HepG2 (cell line): ENCODE data around the gene SLC38A4. TPM values are rescaled to one million over a fixed set of nuclear protein-coding genes. Genes with fewer than 3 reads are reported as not detected.

ENCODE experiments used
- ADNP ChIP-seq: sonication (generic); formaldehyde crosslinking; IDR thresholded peaks from 2 replicates; pipeline ENCODE4 v1.4.0; 2020; ENCODE audit warnings: missing genetic modification reagents
- EP300 ChIP-seq, 3 experiments: sonication (generic) in 1 of 3; formaldehyde crosslinking in 1 of 3; IDR thresholded peaks; 2 replicates each; pipeline versions ENCODE4 v1.5.1 to v1.6.1; 2011 to 2020; ENCODE audit warnings: low read depth in 2 of 3, low read length in 2 of 3, borderline replicate concordance in 1 of 3, improper control_type of control experiment in 1 of 3, mild to moderate bottlenecking in 1 of 3, missing genetic modification reagents in 1 of 3, moderate library complexity in 1 of 3
- HHEX ChIP-seq: IDR thresholded peaks from 2 replicates; pipeline ENCODE4 v1.6.1; 2016; ENCODE audit warnings: control low read depth
- HNF1B ChIP-seq: sonication (generic); formaldehyde crosslinking; IDR thresholded peaks from 2 replicates; pipeline ENCODE4 v1.5.1; 2020; ENCODE audit warnings: mild to moderate bottlenecking, moderate library complexity, missing genetic modification reagents
- HOXD1 ChIP-seq: sonication (generic); formaldehyde crosslinking; IDR thresholded peaks from 2 replicates; pipeline ENCODE4 v1.5.0; 2020; ENCODE audit warnings: missing genetic modification reagents
- KAT2B ChIP-seq: fragments of 150-350 bp; IDR thresholded peaks from 2 replicates; pipeline ENCODE4 v1.6.1; 2014; ENCODE audit warnings: low read depth, low read length, borderline replicate concordance
- KAT8 ChIP-seq: IDR thresholded peaks from 2 replicates; pipeline ENCODE4 v1.6.1; 2016; ENCODE audit warnings: missing genetic modification reagents, missing compliant biosample characterization
- KMT2B ChIP-seq: IDR thresholded peaks from 2 replicates; pipeline ENCODE4 v1.6.1; 2016; ENCODE audit warnings: missing genetic modification reagents, missing compliant biosample characterization
- MED1 ChIP-seq: sonication (generic); formaldehyde crosslinking; IDR thresholded peaks from 2 replicates; pipeline ENCODE4 v1.4.0; 2020; ENCODE audit warnings: missing genetic modification reagents
- MYC ChIP-seq: sonication (generic); formaldehyde crosslinking; IDR thresholded peaks from 2 replicates; pipeline ENCODE4 v1.9.0; 2021; ENCODE audit warnings: missing genetic modification reagents, borderline replicate concordance
- PITX1 ChIP-seq: sonication (generic); formaldehyde crosslinking; IDR thresholded peaks from 2 replicates; pipeline ENCODE4 v1.5.1; 2020; ENCODE audit warnings: mild to moderate bottlenecking, missing genetic modification reagents
- SOX13 ChIP-seq, 3 experiments: fragments of 450-650 bp in 1 of 3; sonication (generic) in 1 of 3; formaldehyde crosslinking in 1 of 3; IDR thresholded peaks in 2 of 3; conservative IDR thresholded peaks in 1 of 3; 2 replicates each; pipeline versions ENCODE4 v1.5.0 to v1.6.1; 2016 to 2020; ENCODE audit warnings: antibody characterized with exemption in 1 of 3, mild to moderate bottlenecking in 1 of 3, missing compliant biosample characterization in 1 of 3, missing genetic modification reagents in 1 of 3, moderate library complexity in 1 of 3
- ZBTB20 ChIP-seq: sonication (generic); formaldehyde crosslinking; IDR thresholded peaks from 2 replicates; pipeline ENCODE4 v1.8.1; 2023; ENCODE audit warnings: missing genetic modification reagents, low read depth, mild to moderate bottlenecking, borderline replicate concordance
- ZBTB21 ChIP-seq: sonication (generic); formaldehyde crosslinking; IDR thresholded peaks from 2 replicates; pipeline ENCODE4 v1.4.0; 2020; ENCODE audit warnings: missing genetic modification reagents
- ZNF224 ChIP-seq: sonication (generic); formaldehyde crosslinking; IDR thresholded peaks from 2 replicates; pipeline ENCODE4 v1.5.0; 2020; ENCODE audit warnings: mild to moderate bottlenecking, missing genetic modification reagents
- ZNF292 ChIP-seq: sonication (generic); formaldehyde crosslinking; IDR thresholded peaks from 2 replicates; pipeline ENCODE4 v1.8.1; 2022; ENCODE audit warnings: mild to moderate bottlenecking, low read depth, missing genetic modification reagents, borderline replicate concordance
- ZNF431 ChIP-seq: sonication (generic); formaldehyde crosslinking; IDR thresholded peaks from 2 replicates; pipeline ENCODE4 v1.9.0; 2022; ENCODE audit warnings: missing genetic modification reagents, low read depth, mild to moderate bottlenecking, borderline replicate concordance
- ZNF709 ChIP-seq: sonication (generic); formaldehyde crosslinking; IDR thresholded peaks from 2 replicates; pipeline ENCODE4 v1.5.0; 2020; ENCODE audit warnings: mild to moderate bottlenecking, missing genetic modification reagents
- polyA plus RNA-seq, 8 experiments: library from polyadenylated mRNA; depleted of rRNA in 3 of 8; stranded (reverse) in 7 of 8; unstranded in 1 of 8; fragments of >200 nt; fragmentation: Illumina TruSeq in 4 of 8; extraction: Trizol in 4 of 8; gene quantifications; 2 replicates each; pipeline versions ENCODE4 v1.2.1 to v1.2.3, GENCODE V29; 2011 to 2016; ENCODE audit warnings: low read depth in 4 of 8, missing spikeins in 1 of 8, mixed read lengths in 1 of 8; ENCODE audit not compliant: insufficient read depth in 1 of 8
- total RNA-seq, 5 experiments: library from RNA; depleted of rRNA; stranded (reverse); fragments of >200 nt; fragmentation: Illumina TruSeq; extraction: Trizol; gene quantifications; 2 replicates each; pipeline ENCODE4 v1.2.3, GENCODE V29; 2016; ENCODE audit warnings: low read depth in 1 of 5
- TF ChIP-seq, protein P1 (sequence below): IDR thresholded peaks from 2 replicates; pipeline ENCODE4 v1.6.1; 2016; ENCODE audit warnings: missing compliant biosample characterization, missing genetic modification reagents, borderline replicate concordance
- TF ChIP-seq, protein P2 (sequence below): sonication (generic); formaldehyde crosslinking; IDR thresholded peaks from 2 replicates; pipeline ENCODE4 v1.5.1; 2020; ENCODE audit warnings: missing genetic modification reagents, mild to moderate bottlenecking, borderline replicate concordance
- TF ChIP-seq, protein P3 (sequence below): sonication (generic); formaldehyde crosslinking; IDR thresholded peaks from 2 replicates; pipeline ENCODE4 v1.8.0; 2022; ENCODE audit warnings: mild to moderate bottlenecking, missing genetic modification reagents, borderline replicate concordance

The SLC38A4 gene
- total and polyA plus RNA-seq, 2 of the 13 experiments (the other 11 are each of a cell fraction or from before 2014, with no cell fraction given): 3.5 to 5.2 TPM

- TF ChIP-seq ZNF224 (CRISPR knock-in tag) (no peak; the same call in 1 of the 2 replicates), KAT8 (CRISPR knock-in tag) (peak; percentile 24; the same call in 1 of the 2 replicates), MED1 (CRISPR knock-in tag) (peak; percentile 51), HOXD1 (peak; percentile 42; the same call in 1 of the 2 replicates), ZBTB21 (no peak; the same call in 1 of the 2 replicates), ADNP (CRISPR knock-in tag) (no peak), ZNF431 (CRISPR knock-in tag) (0 out of 2 replicates have a peak, but pooled peaks have one; percentile 17), EP300 (IDR thresholded peaks at IDR 0.05; ENCODE audit: low read depth in 2 of 2, low read length in 2 of 2) (no peak), EP300 (CRISPR knock-in tag; IDR thresholded peaks at IDR 0.05; ENCODE audit: borderline replicate concordance) (no peak), ZNF709 (CRISPR knock-in tag) (peak; percentile 39; the same call in 1 of the 2 replicates), ZNF292 (peak; percentile 68; the same call in 1 of the 2 replicates), KMT2B (CRISPR knock-in tag) (0 out of 2 replicates have a peak, but pooled peaks have one; percentile 41), PITX1 (CRISPR knock-in tag) (no peak; the same call in 1 of the 2 replicates), ZBTB20 (CRISPR knock-in tag) (no peak), KAT2B (no peak), HHEX (CRISPR knock-in tag) (no peak), MYC (CRISPR knock-in tag) (peak; percentile 53; the same call in 1 of the 2 replicates), HNF1B (CRISPR knock-in tag) (peak; percentile 69; the same call in 1 of the 2 replicates), SOX13 (IDR thresholded peaks at IDR 0.05) (no peak), SOX13 (CRISPR knock-in tag; conservative IDR thresholded peaks at IDR 0.05 in 1 of 2, IDR thresholded peaks at IDR 0.05 in 1 of 2) (peak in 1 of 2 experiments; percentile 33; a peak in 1 of 4 replicates)
- TF ChIP-seq, protein P1, sequence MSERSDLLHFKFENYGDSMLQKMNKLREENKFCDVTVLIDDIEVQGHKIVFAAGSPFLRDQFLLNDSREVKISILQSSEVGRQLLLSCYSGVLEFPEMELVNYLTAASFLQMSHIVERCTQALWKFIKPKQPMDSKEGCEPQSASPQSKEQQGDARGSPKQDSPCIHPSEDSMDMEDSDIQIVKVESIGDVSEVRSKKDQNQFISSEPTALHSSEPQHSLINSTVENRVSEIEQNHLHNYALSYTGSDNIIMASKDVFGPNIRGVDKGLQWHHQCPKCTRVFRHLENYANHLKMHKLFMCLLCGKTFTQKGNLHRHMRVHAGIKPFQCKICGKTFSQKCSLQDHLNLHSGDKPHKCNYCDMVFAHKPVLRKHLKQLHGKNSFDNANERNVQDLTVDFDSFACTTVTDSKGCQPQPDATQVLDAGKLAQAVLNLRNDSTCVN: peak; percentile 56; the same call in 1 of the 2 replicates
- TF ChIP-seq, protein P2, sequence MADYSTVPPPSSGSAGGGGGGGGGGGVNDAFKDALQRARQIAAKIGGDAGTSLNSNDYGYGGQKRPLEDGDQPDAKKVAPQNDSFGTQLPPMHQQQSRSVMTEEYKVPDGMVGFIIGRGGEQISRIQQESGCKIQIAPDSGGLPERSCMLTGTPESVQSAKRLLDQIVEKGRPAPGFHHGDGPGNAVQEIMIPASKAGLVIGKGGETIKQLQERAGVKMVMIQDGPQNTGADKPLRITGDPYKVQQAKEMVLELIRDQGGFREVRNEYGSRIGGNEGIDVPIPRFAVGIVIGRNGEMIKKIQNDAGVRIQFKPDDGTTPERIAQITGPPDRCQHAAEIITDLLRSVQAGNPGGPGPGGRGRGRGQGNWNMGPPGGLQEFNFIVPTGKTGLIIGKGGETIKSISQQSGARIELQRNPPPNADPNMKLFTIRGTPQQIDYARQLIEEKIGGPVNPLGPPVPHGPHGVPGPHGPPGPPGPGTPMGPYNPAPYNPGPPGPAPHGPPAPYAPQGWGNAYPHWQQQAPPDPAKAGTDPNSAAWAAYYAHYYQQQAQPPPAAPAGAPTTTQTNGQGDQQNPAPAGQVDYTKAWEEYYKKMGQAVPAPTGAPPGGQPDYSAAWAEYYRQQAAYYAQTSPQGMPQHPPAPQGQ (CRISPR knock-in tag): no peak
- TF ChIP-seq, protein P3, sequence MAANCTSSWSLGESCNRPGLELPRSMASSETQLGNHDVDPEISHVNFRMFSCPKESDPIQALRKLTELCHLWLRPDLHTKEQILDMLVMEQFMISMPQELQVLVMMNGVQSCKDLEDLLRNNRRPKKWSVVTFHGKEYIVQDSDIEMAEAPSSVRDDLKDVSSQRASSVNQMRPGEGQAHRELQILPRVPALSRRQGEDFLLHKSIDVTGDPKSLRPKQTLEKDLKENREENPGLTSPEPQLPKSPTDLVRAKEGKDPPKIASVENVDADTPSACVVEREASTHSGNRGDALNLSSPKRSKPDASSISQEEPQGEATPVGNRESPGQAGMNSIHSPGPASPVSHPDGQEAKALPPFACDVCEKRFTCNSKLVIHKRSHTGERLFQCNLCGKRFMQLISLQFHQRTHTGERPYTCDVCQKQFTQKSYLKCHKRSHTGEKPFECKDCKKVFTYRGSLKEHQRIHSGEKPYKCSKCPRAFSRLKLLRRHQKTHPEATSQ (CRISPR knock-in tag): no peak
Observed at GRCh38 chr12:46825591-46826414, at the start of gene SLC38A4 (continued).
